ENCODE results near the gene FAM89B. TPM values are rescaled to one million over a fixed set of nuclear protein-coding genes. Genes with fewer than 3 reads are reported as not detected.

FAM89B gene
- total RNA-seq, 4 donors from 2014 or later: 57.8 to 73.3 (median 61.2) TPM

GRCh38 chr11:65569973-65570918 lies 2.1 kb upstream of the FAM89B start, which contains the start of gene ZNRD2:
Gene ZNRD2 (plus strand): TSS chr11:65570477. CDS start chr11:65570492, 15 bp downstream.
- TF ChIP-seq POLR2A (IDR thresholded peaks at IDR 0.05): no peak
- TF ChIP-seq, protein P1, sequence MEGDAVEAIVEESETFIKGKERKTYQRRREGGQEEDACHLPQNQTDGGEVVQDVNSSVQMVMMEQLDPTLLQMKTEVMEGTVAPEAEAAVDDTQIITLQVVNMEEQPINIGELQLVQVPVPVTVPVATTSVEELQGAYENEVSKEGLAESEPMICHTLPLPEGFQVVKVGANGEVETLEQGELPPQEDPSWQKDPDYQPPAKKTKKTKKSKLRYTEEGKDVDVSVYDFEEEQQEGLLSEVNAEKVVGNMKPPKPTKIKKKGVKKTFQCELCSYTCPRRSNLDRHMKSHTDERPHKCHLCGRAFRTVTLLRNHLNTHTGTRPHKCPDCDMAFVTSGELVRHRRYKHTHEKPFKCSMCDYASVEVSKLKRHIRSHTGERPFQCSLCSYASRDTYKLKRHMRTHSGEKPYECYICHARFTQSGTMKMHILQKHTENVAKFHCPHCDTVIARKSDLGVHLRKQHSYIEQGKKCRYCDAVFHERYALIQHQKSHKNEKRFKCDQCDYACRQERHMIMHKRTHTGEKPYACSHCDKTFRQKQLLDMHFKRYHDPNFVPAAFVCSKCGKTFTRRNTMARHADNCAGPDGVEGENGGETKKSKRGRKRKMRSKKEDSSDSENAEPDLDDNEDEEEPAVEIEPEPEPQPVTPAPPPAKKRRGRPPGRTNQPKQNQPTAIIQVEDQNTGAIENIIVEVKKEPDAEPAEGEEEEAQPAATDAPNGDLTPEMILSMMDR (IDR thresholded peaks at IDR 0.05): no peak
- peak within 1 kb of the TSS; percentile 80 for H3K4me3 ChIP-seq (ENCODE audit: low read depth, poor library complexity, severe bottlenecking)
- intact Hi-C loops (cut with DNase I; ENCODE audit: low total_unique reads): no loop called here
- DNase-seq (ENCODE audit: low spot score in 2 of 2): peak; percentile 95 to 99
- WGBS, 2 donors: 1% methylated on average over 32 to 50 of the region's 89 CpGs

- DNase-seq (ENCODE audit: low spot score in 2 of 2): no peak
- TF ChIP-seq, protein P1 (IDR thresholded peaks at IDR 0.05): no peak
- no peak for TF ChIP-seq POLR2A (IDR thresholded peaks at IDR 0.05)
- intact Hi-C loops (cut with DNase I; ENCODE audit: low total_unique reads): no loop called here
Observed at GRCh38 chr11:65571420-65571819, 918 bp upstream of the FAM89B start.

GRCh38 chr11:65571940-65572339 lies 398 bp upstream of the FAM89B start:
- TF ChIP-seq POLR2A (IDR thresholded peaks at IDR 0.05): no peak
- TF ChIP-seq, protein P1 (IDR thresholded peaks at IDR 0.05): no peak
- intact Hi-C loops (cut with DNase I; ENCODE audit: low total_unique reads): no loop called here
- H3K4me3 ChIP-seq (ENCODE audit: low read depth, poor library complexity, severe bottlenecking): no peak overlapping the region
- WGBS, 2 donors: 4 to 7% methylated on average over 11 of the region's 11 CpGs
- DNase-seq (ENCODE audit: low spot score in 2 of 2): no peak

More at GRCh38 chr11:65571420-65571819, 918 bp upstream of the FAM89B start:
- H3K4me3 ChIP-seq (ENCODE audit: low read depth, poor library complexity, severe bottlenecking): no peak overlapping the region
- 72 to 75% methylated on average over 9 of the region's 9 CpGs for WGBS, 2 donors

DNA sequence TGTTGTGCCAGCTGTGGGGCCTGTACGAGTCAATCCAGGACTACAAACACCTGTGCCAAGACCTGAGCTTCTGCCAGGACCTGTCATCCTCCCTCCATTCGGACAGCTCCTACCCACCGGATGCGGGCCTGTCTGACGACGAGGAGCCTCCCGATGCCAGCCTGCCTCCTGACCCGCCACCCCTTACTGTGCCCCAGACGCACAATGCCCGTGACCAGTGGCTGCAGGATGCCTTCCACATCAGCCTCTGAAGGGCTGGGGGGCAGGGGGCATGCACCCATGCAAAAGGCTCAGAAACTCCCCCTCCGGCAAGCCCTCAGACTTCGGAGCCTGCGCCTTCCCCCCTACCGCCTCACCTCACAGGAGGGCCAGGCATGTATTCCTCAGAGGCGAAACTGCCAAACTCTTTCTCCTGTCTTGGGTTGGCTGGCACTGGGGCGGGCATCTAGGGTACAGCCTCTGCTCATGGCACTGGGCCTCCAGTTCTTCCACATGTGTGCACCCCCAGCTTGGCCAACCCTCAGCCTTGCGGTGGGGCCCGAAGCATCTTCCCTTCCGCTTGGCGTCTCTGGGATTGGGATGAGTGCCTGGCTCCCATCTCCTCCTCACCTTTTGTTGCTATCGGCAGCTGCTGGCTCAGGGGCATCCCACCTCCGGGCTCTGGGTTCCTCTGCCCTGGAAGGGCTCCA lies 1.2 kb downstream of the FAM89B start:
- intact Hi-C loops (cut with DNase I; ENCODE audit: low total_unique reads): no loop called here
- DNase-seq (ENCODE audit: low spot score in 2 of 2): no peak
- TF ChIP-seq, protein P1 (IDR thresholded peaks at IDR 0.05): no peak
- TF ChIP-seq POLR2A (IDR thresholded peaks at IDR 0.05): no peak

DNA sequence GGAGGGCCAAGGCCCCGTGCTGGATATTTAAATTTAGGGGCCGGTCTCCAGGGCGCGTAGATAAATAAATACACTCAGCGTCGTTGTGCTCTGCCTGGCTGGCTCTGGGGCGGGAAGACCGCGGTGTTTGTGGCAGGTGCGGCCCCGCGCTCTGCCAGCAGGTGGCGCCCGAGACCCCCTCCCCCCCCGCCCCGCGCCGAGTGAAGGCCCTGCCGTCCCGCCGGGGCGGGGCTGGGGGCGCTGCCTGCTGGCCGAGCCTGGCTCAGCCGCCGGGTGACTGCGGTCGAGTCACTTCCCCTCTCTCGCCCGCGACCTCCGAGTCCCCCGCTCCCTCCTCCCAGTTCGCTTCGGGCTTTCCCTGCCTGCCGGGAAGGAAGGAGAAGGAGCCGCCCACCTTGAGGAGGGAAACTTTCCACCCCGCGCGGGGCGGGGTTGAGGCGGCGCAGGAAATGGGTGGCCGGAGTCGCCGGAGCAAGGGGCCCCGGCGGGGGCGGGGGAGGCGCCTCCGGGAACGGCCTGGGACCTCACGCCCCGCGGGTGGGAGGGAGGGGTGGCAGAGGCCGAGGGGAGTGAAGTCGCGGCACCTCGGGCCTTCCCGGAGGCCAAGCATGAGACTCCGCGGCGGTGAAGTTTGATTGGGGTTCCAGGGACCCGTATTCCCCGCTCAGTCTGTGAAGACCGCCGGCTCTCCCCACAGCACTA lies 1.9 kb downstream of the FAM89B start:
- no peak for TF ChIP-seq POLR2A (IDR thresholded peaks at IDR 0.05)
- TF ChIP-seq, protein P1 (IDR thresholded peaks at IDR 0.05): no peak
- DNase-seq (ENCODE audit: low spot score in 2 of 2): peak; percentile 81 to 97
- no peak overlapping the region for H3K4me3 ChIP-seq (ENCODE audit: low read depth, poor library complexity, severe bottlenecking)
- WGBS, 2 donors: 0% methylated on average over 18 to 31 of the region's 67 CpGs
- intact Hi-C loops (cut with DNase I; ENCODE audit: low total_unique reads): no loop called here

More for the DNA sequence above, 1.2 kb downstream of the FAM89B start:
- H3K4me3 ChIP-seq (ENCODE audit: low read depth, poor library complexity, severe bottlenecking): peak overlapping the region; percentile 35
- 19 to 22% methylated on average over 16 to 17 of the region's 22 CpGs for WGBS, 2 donors
